Activated CD4-positive, alpha-beta T cell treated with anti-CD3 and anti-CD28 coated beads, Interleukin-2, amount 10 ng/mL, durations not matched to agents 7 days and 5 days (primary cell): ENCODE measurements around the gene HOXA6. TPM values are rescaled to one million over a fixed set of nuclear protein-coding genes. Genes with fewer than 3 reads are reported as not detected.

Source experiments
- CTCF ChIA-PET: fragments of 350-600 bp; sonication (Branson Sonifier 250); formaldehyde crosslinking; loops from one replicate; lab custom pipeline; 2021; ENCODE audit warnings: antibody characterized with exemption; lab: Charles Lee
- POLR2A ChIA-PET: fragments of 350-600 bp; sonication (Branson Sonifier 250); formaldehyde crosslinking; loops from one replicate; lab custom pipeline; 2021; ENCODE audit warnings: antibody characterized with exemption; lab: Charles Lee
- DNase-seq: peaks from one replicate; pipeline ENCODE4 v3.0.0-alpha.2; 2020
- H3K27ac Mint-ChIP-seq: one replicate; pipeline ENCODE4 v1.8.0; 2021; ENCODE audit warnings: mild to moderate bottlenecking, moderate library complexity, mixed read lengths
- H3K27me3 Mint-ChIP-seq: one replicate; pipeline ENCODE4 v1.8.0; 2021; ENCODE audit warnings: mixed read lengths
- H3K36me3 Mint-ChIP-seq: one replicate; pipeline ENCODE4 v1.8.0; 2021; ENCODE audit warnings: low read depth, mixed read lengths
- H3K4me1 Mint-ChIP-seq: one replicate; pipeline ENCODE4 v1.8.0; 2021; ENCODE audit warnings: mixed read lengths
- H3K4me3 Mint-ChIP-seq: one replicate; pipeline ENCODE4 v1.8.0; 2021; ENCODE audit warnings: mild to moderate bottlenecking, moderate library complexity, mixed read lengths
- H3K9me3 Mint-ChIP-seq: one replicate; pipeline ENCODE4 v1.8.0; 2021; ENCODE audit warnings: mixed read lengths
- total RNA-seq, 2 experiments: library from RNA; stranded (reverse); gene quantifications; one replicate each; pipeline ENCODE4 v1.2.3, GENCODE V29; 2021

HOXA6 gene
- total RNA-seq, 2 experiments from 2014 or later: not detected

GRCh38 chr7:27174874-27175625 is 27.5 kb upstream of the HOXA6 start:
- DNase-seq: no peak
- POLR2A ChIA-PET: no interaction called here
- H3K27ac Mint-ChIP-seq: peak overlapping the region; percentile 69

GRCh38 chr7:27173956-27174873 is 26.6 kb upstream of the HOXA6 start, which contains the start of gene HOXA10:
Gene HOXA10 (minus strand): TSS chr7:27174320. CDS start chr7:27174306, 14 bp downstream.
- DNase-seq: no peak
- Mint-ChIP-seq H3K4me3 (peak within 1 kb of the TSS; percentile 19), H3K9me3 (no peaks in the 10 kb centered on the region), H3K4me1 (peaks cover 6% of the 10 kb centered on the region), H3K36me3 (peaks cover 5% of the 10 kb centered on the region), H3K27ac (peak within 1 kb of the TSS; percentile 69), H3K27me3 (peaks cover 66% of the 10 kb centered on the region)
- ChIA-PET POLR2A (no interaction called here), CTCF (interaction anchor here (0.6 to 1.9 kb wide), 5 partner anchors 10 to 36 kb away, joined by 3 to 7 read pairs (median 3); partner anchors contain the start of gene HOXA11)

More at GRCh38 chr7:27174874-27175625, 27.5 kb upstream of the HOXA6 start:
- H3K27me3 Mint-ChIP-seq: peaks cover 71% of the 10 kb centered on the region
- peaks cover 12% of the 10 kb centered on the region for H3K4me1 Mint-ChIP-seq
- CTCF ChIA-PET: interaction anchor here (0.8 to 1.0 kb wide), 2 partner anchors 9 to 36 kb away, joined by 3 read pairs; no protein-coding TSS in a partner anchor
- no peaks in the 10 kb centered on the region for H3K9me3 Mint-ChIP-seq
- peaks cover 5% of the 10 kb centered on the region for H3K36me3 Mint-ChIP-seq
- no peak overlapping the region for H3K4me3 Mint-ChIP-seq

- no peak overlapping the region for H3K4me3 Mint-ChIP-seq
- POLR2A ChIA-PET: no interaction called here
- CTCF ChIA-PET: interaction anchor here (0.6 to 1.9 kb wide), 5 partner anchors 10 to 23 kb away, joined by 3 to 7 read pairs (median 4); partner anchors contain the start of gene HOXA11
- H3K9me3 Mint-ChIP-seq: no peaks in the 10 kb centered on the region
- H3K27ac Mint-ChIP-seq: no peak overlapping the region
- H3K4me1 Mint-ChIP-seq: peaks cover 8% of the 10 kb centered on the region
- H3K36me3 Mint-ChIP-seq: peaks cover 8% of the 10 kb centered on the region
- no peak for DNase-seq
- peaks cover 67% of the 10 kb centered on the region for H3K27me3 Mint-ChIP-seq
Observed at GRCh38 chr7:27173511-27173955, 26.0 kb upstream of the HOXA6 start.

GRCh38 chr7:27172823-27173510 is 25.4 kb upstream of the HOXA6 start:
- no peak for DNase-seq

GRCh38 chr7:27172315-27172774 is 24.8 kb upstream of the HOXA6 start:
- Mint-ChIP-seq H3K36me3 (peaks cover 8% of the 10 kb centered on the region), H3K9me3 (no peaks in the 10 kb centered on the region), H3K4me3 (peak overlapping the region; percentile 37), H3K27ac (peak overlapping the region; percentile 51), H3K27me3 (peaks cover 68% of the 10 kb centered on the region), H3K4me1 (peaks cover 8% of the 10 kb centered on the region)
- no peak for DNase-seq
- ChIA-PET CTCF (interaction anchor here (0.9 to 1.9 kb wide), 4 partner anchors 10 to 83 kb away, joined by 3 to 7 read pairs (median 4); no protein-coding TSS in a partner anchor), POLR2A (interaction anchor here (0.8 kb wide), 1 partner anchor 21 kb away, joined by 3 read pairs; no protein-coding TSS in a partner anchor)

More at GRCh38 chr7:27172823-27173510, 25.4 kb upstream of the HOXA6 start:
- Mint-ChIP-seq H3K4me1 (peaks cover 8% of the 10 kb centered on the region), H3K27me3 (peaks cover 68% of the 10 kb centered on the region), H3K9me3 (no peaks in the 10 kb centered on the region), H3K4me3 (no peak overlapping the region), H3K27ac (no peak overlapping the region), H3K36me3 (peaks cover 8% of the 10 kb centered on the region)
- ChIA-PET POLR2A (interaction anchor here (0.8 kb wide), 1 partner anchor 22 kb away, joined by 3 read pairs; no protein-coding TSS in a partner anchor), CTCF (interaction anchor here (1.0 to 1.9 kb wide), 4 partner anchors 11 to 22 kb away, joined by 3 to 7 read pairs (median 4); no protein-coding TSS in a partner anchor)

- no peak for DNase-seq
- Mint-ChIP-seq H3K9me3 (no peaks in the 10 kb centered on the region), H3K4me3 (no peak overlapping the region), H3K27ac (peak overlapping the region; percentile 77), H3K4me1 (peaks cover 8% of the 10 kb centered on the region), H3K27me3 (peaks cover 69% of the 10 kb centered on the region), H3K36me3 (peaks cover 8% of the 10 kb centered on the region)
- ChIA-PET CTCF (interaction anchor here (0.9 to 1.9 kb wide), 3 partner anchors 14 to 84 kb away, joined by 3 to 7 read pairs (median 3); no protein-coding TSS in a partner anchor), POLR2A (interaction anchor here (0.8 kb wide), 1 partner anchor 21 kb away, joined by 3 read pairs; no protein-coding TSS in a partner anchor)
Observed at GRCh38 chr7:27171637-27172314, 24.2 kb upstream of the HOXA6 start.

GRCh38 chr7:27171325-27171636 is 23.7 kb upstream of the HOXA6 start:
- no peaks in the 10 kb centered on the region for H3K9me3 Mint-ChIP-seq
- peaks cover 8% of the 10 kb centered on the region for H3K4me1 Mint-ChIP-seq
- ChIA-PET CTCF (interaction anchor here (0.8 to 1.1 kb wide), 2 partner anchors 11 to 15 kb away, joined by 3 read pairs; no protein-coding TSS in a partner anchor), POLR2A (no interaction called here)
- H3K27me3 Mint-ChIP-seq: peaks cover 67% of the 10 kb centered on the region
- peak overlapping the region; percentile 39 for H3K27ac Mint-ChIP-seq
- DNase-seq: no peak
- no peak overlapping the region for H3K4me3 Mint-ChIP-seq
- H3K36me3 Mint-ChIP-seq: peaks cover 8% of the 10 kb centered on the region

DNA sequence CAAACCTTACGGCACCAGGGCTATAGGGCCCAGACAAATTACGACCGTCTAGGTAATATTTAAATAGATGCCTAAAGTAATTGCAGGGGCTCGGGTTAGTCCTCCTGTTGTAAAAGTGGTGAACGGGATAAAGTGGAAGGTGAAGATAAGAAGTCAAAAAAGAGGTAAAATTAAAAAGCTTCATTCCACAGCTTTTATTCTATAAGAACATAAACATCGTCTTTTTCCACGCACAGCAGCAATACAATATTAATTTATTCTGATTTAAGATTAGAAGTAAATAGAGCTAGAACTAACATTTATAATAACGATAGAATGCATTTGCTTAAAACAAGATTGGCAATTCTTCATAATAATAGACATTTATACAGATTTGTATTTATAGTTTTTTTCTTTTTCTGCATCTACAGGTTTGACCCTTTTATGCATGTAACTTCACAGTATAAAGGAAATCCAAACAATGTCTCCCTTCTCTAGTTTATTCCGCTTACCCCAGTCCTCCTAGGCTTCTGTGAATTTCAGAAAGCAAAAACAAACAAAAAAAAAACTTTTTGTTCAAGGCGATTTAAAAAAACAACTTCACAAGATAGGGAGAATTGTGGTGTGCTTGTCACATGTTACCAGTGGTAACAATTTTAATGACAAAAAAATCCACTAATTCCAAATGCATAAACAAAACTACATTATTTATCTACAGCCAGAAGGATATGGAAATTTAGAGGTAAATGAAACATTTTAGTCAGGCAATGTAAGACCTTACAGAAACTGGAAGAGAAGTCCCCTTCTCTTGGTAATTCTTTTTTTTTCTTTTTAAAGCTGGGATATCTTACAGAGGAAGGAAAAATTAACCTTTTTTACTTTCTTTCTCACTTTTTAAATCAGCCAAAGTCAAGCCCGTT is 23.1 kb upstream of the HOXA6 start:
- no peak overlapping the region for H3K4me3 Mint-ChIP-seq
- H3K4me1 Mint-ChIP-seq: peaks cover 11% of the 10 kb centered on the region
- ChIA-PET POLR2A (no interaction called here), CTCF (interaction anchor here (0.8 to 1.2 kb wide), 4 partner anchors 9 to 31 kb away, joined by 3 read pairs; no protein-coding TSS in a partner anchor)
- H3K9me3 Mint-ChIP-seq: no peaks in the 10 kb centered on the region
- peaks cover 8% of the 10 kb centered on the region for H3K36me3 Mint-ChIP-seq
- H3K27ac Mint-ChIP-seq: no peak overlapping the region
- H3K27me3 Mint-ChIP-seq: peaks cover 70% of the 10 kb centered on the region
- no peak for DNase-seq

DNA sequence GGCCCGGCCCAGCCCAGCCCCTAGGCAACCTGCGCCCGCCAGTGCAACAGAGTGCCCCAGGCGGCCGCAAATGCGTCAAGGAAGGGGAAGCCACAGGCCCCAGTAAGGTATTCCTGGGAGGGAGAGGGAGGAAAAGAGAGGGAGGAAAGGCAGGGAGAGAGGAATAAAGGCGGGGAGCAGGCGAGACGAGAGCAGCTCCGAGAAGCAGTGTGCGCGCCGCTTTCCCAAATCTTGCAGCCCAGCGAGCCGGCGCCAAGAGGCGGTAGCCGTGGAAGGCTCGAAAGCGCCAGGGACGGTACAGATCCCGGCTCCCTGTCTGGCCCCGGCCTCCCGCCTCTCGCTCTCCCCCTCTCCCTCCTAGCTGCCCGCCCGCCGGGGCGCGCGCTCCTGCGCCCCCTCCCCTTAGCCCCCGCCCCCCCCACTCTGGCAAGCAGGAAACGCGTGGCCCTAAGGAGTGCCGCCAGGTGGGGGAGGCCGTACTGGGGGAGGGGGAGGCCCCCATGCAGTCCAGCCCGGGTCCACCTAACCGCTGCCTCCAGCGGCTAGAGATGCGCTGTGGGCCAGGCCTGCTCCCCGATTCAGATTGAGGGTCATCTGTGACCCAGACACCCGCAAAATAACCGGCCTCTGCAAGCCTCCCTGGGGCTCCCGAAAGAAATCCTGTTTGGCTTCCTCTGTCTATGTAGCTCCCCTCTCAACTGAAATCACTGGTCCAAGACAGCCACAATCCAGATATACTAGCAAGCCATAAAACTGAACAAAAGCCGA is 22.3 kb upstream of the HOXA6 start:
- H3K27ac Mint-ChIP-seq: no peak overlapping the region
- DNase-seq: no peak
- H3K27me3 Mint-ChIP-seq: peaks cover 68% of the 10 kb centered on the region
- ChIA-PET POLR2A (no interaction called here), CTCF (interaction anchor here (0.6 to 1.6 kb wide), 5 partner anchors 10 to 32 kb away, joined by 3 to 7 read pairs (median 3); partner anchors contain the start of gene HOXA11)
- no peaks in the 10 kb centered on the region for H3K9me3 Mint-ChIP-seq
- no peak overlapping the region for H3K4me3 Mint-ChIP-seq
- H3K36me3 Mint-ChIP-seq: peaks cover 8% of the 10 kb centered on the region
- peaks cover 13% of the 10 kb centered on the region for H3K4me1 Mint-ChIP-seq
